IgD-negative memory B cell (primary cell): ENCODE data around the gene DYRK1B. TPM values are rescaled to one million over a fixed set of nuclear protein-coding genes. Genes with fewer than 3 reads are reported as not detected.
"Not testable (repeated sequence)": the region's sequence is repeated elsewhere in the genome, so short reads cannot be mapped to it uniquely, and the experiment has no call there.

ENCODE experiments used
- H3K27ac Mint-ChIP-seq, 3 donors: one replicate each; pipeline ENCODE4 v1.8.0; 2020 to 2022; ENCODE audit warnings: mild to moderate bottlenecking in 3 of 3, mixed read lengths in 3 of 3, moderate library complexity in 1 of 3
- H3K27me3 Mint-ChIP-seq: one replicate; pipeline ENCODE4 v1.8.0; 2021; ENCODE audit warnings: mixed read lengths
- H3K36me3 Mint-ChIP-seq: one replicate; pipeline ENCODE4 v1.8.0; 2020; ENCODE audit warnings: mild to moderate bottlenecking, mixed read lengths
- H3K4me1 Mint-ChIP-seq, 3 donors: one replicate each; pipeline ENCODE4 v1.8.0; 2020 to 2022; ENCODE audit warnings: mixed read lengths in 3 of 3, mild to moderate bottlenecking in 1 of 3
- H3K4me3 Mint-ChIP-seq, 4 donors: one replicate each; pipeline ENCODE4 v1.8.0; 2020 to 2022; ENCODE audit warnings: mild to moderate bottlenecking in 4 of 4, mixed read lengths in 4 of 4, moderate library complexity in 3 of 4
- H3K9me3 Mint-ChIP-seq, 3 donors: one replicate each; pipeline ENCODE4 v1.8.0; 2020 to 2021; ENCODE audit warnings: mixed read lengths in 3 of 3, mild to moderate bottlenecking in 1 of 3
- polyA plus RNA-seq: library from polyadenylated mRNA; unstranded; fragments of 300-500 nt; fragmentation: Illumina TruSeq; gene quantifications from one replicate; pipeline ENCODE4 v1.2.3, GENCODE V29; 2021

Gene DYRK1B
- 16.9 TPM for polyA plus RNA-seq

GRCh38 chr19:39833464-39834286, at the start of gene DYRK1B:
Gene DYRK1B (minus strand): TSS chr19:39834162. CDS start chr19:39831867, 2,295 bp downstream.
- Mint-ChIP-seq H3K27ac (peak within 1 kb of the TSS; percentile 70 to 95 (median 95)), H3K27me3 (no peaks in the 10 kb centered on the region), H3K36me3 (peaks cover 10% of the 10 kb centered on the region), H3K9me3 (no peaks in the 10 kb centered on the region), H3K4me1 (peaks cover 11 to 23% (median 20%) of the 10 kb centered on the region in 3 donors), H3K4me3 (peak within 1 kb of the TSS; percentile 61 to 92 (median 89))

DNA sequence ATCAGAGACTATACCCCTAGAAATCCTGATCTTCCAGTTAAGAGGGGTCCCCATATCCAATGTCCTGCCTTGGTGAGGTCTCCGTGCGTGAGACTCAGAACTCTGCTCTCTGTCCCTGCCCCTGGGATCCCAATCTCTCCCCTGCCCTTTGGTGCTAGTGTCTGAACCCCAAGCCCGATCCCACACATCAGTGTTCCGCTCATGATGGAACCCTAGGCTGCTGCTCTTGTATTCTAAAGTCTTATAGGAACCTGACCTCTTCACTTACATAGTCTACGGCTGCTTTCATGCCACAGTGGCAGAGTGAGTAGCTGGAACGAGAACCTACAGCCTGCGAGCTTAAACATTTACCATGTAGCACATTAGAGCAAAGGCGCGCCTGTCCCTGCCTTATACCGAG, 48.7 kb upstream of the DYRK1B start:
- H3K27me3 Mint-ChIP-seq, H3K9me3 Mint-ChIP-seq, H3K27ac Mint-ChIP-seq, H3K4me1 Mint-ChIP-seq, H3K4me3 Mint-ChIP-seq, H3K36me3 Mint-ChIP-seq: not testable (repeated sequence)

DNA sequence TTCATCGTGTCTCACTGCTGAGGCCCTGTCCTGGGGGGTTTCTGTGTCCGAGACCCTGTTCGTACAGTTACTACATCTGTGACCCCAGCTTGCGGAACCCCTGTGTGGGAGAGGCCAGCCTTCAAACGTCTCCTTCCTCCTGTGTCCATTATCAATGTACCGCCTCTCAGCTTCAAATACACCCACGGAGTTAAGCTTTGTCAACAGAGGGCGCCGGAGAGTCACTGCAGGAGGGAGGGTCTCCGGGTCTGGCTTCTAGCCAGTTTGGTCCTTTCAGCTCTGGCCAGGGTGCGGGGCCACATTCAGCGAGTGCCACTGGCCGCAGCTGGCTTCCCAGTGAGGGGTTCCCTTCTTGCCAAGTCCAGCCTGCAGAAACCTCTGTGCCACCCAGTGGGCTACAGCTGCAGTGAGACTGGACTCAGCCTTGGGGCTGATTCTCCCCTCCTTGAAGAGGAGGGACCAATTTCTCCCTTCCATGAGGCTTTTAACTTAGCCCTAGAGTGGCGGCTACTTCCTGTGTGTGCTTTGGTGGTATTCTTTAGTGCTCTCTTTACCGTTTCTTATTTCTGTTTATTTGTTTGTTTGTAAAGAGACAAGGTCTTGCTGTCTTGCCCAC, 47.6 kb upstream of the DYRK1B start:
- not testable (repeated sequence) for H3K27me3 Mint-ChIP-seq, H3K4me3 Mint-ChIP-seq, H3K4me1 Mint-ChIP-seq, H3K27ac Mint-ChIP-seq, H3K9me3 Mint-ChIP-seq, H3K36me3 Mint-ChIP-seq

DNA sequence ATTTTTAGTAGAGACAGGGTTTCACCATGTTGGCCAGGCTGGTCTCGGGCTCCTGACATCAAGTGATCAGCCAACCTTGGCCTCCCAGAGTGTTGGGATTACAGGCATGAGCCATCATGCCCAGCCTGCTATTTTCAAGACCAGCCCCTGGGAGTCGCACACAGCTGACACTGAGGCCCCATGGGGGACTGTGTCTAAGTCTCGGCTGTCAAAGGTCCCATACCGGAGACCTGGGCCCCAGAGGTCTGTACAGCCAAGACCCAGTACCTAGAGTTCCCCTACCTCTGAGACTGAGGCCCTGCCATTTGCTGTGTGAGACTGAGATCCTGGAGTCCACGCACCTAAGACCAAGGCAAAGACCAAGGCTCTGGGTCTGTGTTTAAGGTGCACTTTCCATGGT, 46.3 kb upstream of the DYRK1B start:
- H3K4me1 Mint-ChIP-seq, H3K36me3 Mint-ChIP-seq, H3K4me3 Mint-ChIP-seq, H3K27me3 Mint-ChIP-seq, H3K27ac Mint-ChIP-seq, H3K9me3 Mint-ChIP-seq: not testable (repeated sequence)

DNA sequence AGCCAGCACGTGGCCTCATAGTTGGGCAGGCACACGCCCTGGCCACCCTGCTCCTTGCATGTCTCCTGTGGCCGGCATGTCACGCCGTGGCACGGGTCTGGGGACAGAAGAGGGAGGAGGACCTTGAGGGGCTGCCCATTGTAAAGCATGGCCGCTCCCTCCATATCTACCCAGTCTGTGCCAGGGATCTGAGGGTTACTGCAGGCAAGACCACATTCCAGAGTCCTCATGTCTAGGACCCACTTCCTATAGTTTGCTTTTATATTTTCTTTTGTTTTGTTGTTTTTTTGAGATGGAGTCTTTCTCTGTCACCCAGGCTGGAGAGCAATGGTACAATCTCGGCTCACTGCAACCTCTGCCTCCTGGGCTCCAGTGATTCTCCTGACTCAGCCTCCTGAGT, 45.8 kb upstream of the DYRK1B start:
- H3K36me3 Mint-ChIP-seq, H3K27me3 Mint-ChIP-seq, H3K4me3 Mint-ChIP-seq: not testable (repeated sequence)

DNA sequence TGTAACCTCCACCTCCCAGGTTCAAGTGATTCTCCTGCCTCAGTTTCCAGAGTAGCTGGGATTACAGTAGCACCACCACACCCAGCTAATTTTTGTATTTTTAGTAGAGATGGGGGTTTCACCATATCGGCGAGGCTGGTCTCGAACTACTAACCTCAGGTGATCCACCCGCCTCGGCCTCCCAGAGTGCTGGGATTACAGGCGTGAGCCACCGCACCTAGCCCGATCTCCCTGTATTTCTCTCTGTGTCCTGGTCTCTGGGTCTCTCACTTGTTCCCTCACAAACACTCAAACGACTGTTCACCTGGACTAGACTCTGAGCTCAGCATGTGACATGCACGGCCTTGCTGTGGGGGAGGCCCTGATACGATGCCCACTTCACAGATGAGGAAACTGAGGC, 44.9 kb upstream of the DYRK1B start:
- H3K4me1 Mint-ChIP-seq, H3K27me3 Mint-ChIP-seq, H3K27ac Mint-ChIP-seq, H3K9me3 Mint-ChIP-seq, H3K4me3 Mint-ChIP-seq, H3K36me3 Mint-ChIP-seq: not testable (repeated sequence)

More for the DNA sequence above, 45.8 kb upstream of the DYRK1B start:
- not testable (repeated sequence) for H3K9me3 Mint-ChIP-seq, H3K27ac Mint-ChIP-seq, H3K4me1 Mint-ChIP-seq

- Mint-ChIP-seq H3K4me3 (no peak overlapping the region), H3K4me1 (peaks cover 0 to 2% (median 1%) of the 10 kb centered on the region in 3 donors), H3K27ac (no peak overlapping the region), H3K9me3 (no peaks in the 10 kb centered on the region), H3K36me3 (no peaks in the 10 kb centered on the region), H3K27me3 (no peaks in the 10 kb centered on the region)
Measured at GRCh38 chr19:39878398-39878797, 44.4 kb upstream of the DYRK1B start.

DNA sequence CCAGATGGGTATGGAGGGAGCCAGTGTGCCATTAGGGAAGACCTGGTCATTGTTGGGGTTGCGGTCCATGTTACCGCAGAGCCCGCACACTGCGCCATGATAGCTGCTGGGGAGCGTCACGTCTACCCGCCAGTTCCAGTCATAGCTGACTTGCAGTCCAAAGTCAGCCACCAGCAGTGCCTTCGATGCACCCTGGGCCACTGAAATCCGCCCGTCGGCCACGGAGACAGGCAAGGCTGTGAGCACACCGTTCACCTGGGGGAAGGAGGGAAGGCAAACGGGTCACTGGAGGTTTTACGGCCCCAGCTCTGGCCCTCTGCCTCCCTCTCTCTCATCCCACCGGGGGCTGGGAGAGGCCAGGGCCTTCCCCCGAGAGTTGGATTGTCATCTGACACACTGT, 44.0 kb upstream of the DYRK1B start:
- not testable (repeated sequence) for H3K4me1 Mint-ChIP-seq, H3K36me3 Mint-ChIP-seq, H3K27ac Mint-ChIP-seq, H3K27me3 Mint-ChIP-seq, H3K4me3 Mint-ChIP-seq, H3K9me3 Mint-ChIP-seq

- H3K36me3 Mint-ChIP-seq, H3K27me3 Mint-ChIP-seq, H3K9me3 Mint-ChIP-seq, H3K27ac Mint-ChIP-seq, H3K4me3 Mint-ChIP-seq, H3K4me1 Mint-ChIP-seq: not testable (repeated sequence)
Measured at GRCh38 chr19:39877488-39877887, 43.5 kb upstream of the DYRK1B start.

DNA sequence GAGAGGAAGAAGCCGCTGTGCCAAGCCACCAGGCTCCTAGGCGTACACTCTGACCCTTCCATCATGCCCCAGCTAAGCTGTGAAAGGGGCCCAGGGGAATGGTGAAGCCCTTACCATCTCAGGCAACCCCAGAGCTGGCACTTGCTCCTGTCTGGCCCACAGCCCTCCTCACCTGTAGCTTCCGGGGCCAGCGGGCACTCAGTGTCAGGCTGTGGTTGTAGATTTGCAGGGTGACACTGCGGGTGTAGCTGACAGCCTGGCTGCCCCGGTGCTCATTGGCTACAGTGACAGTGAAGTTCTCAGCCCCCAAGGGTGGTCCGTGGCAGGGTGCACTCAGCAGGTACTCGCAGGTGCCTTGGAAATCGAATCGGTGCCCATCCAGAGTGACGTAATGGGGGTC, 42.5 kb upstream of the DYRK1B start:
- H3K36me3 Mint-ChIP-seq, H3K4me3 Mint-ChIP-seq, H3K4me1 Mint-ChIP-seq, H3K27ac Mint-ChIP-seq, H3K27me3 Mint-ChIP-seq, H3K9me3 Mint-ChIP-seq: not testable (repeated sequence)

DNA sequence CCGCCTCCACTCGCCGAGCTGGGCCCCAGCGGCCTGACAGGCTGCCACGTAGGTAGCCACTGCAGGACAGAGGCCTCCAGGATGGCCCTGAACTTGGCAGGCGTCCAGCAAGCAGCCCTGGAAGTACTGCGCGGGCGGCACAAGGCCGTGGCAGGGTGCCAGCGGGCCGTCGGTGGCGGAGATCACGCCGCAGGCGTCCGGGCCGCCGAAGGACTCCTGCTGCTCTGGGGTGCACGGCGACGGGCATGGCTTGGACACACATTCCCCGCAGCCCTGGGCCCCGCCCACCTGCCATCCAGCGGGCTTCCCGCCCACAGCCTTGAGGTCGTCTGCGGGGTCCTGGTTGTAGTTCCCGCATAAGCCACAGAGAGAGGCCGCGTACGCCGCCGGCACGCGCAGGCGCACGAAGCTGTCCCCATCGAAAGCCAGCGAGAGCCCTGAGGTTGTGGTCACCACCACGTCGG, 41.5 kb upstream of the DYRK1B start:
- H3K4me3 Mint-ChIP-seq, H3K4me1 Mint-ChIP-seq, H3K36me3 Mint-ChIP-seq, H3K27ac Mint-ChIP-seq, H3K9me3 Mint-ChIP-seq, H3K27me3 Mint-ChIP-seq: not testable (repeated sequence)

GRCh38 chr19:39874404-39874803, 40.4 kb upstream of the DYRK1B start:
- no peaks in the 10 kb centered on the region for H3K36me3 Mint-ChIP-seq
- no peak overlapping the region for H3K27ac Mint-ChIP-seq

DNA sequence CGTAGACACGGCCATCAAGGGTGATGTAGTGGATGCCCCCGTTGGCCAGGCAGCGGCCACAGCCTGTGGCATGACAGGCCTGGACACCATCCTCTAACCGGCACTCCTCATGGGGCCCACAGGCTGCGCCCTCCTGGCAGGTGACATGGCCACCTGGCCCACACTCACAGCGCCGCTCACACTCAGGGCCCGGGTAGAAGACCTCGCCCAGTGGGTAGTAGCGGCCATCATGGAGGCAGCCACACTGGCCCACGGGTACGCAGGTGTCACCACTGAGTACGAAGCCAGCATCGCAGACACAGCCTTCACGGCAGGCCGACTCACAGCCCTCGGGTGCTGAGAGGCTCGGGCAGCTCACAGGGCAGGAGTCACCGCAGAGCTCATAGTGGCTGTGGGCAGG, 39.4 kb upstream of the DYRK1B start:
- no peak overlapping the region for H3K27ac Mint-ChIP-seq
- no peaks in the 10 kb centered on the region for H3K9me3 Mint-ChIP-seq
- H3K4me3 Mint-ChIP-seq: no peak overlapping the region
- no peaks in the 10 kb centered on the region for H3K36me3 Mint-ChIP-seq
- H3K4me1 Mint-ChIP-seq: no peaks in the 10 kb centered on the region
- H3K27me3 Mint-ChIP-seq: no peaks in the 10 kb centered on the region

More at GRCh38 chr19:39874404-39874803, 40.4 kb upstream of the DYRK1B start:
- Mint-ChIP-seq H3K9me3 (no peaks in the 10 kb centered on the region), H3K4me3 (no peak overlapping the region), H3K27me3 (no peaks in the 10 kb centered on the region), H3K4me1 (no peaks in the 10 kb centered on the region)

- Mint-ChIP-seq H3K9me3 (no peaks in the 10 kb centered on the region), H3K36me3 (no peaks in the 10 kb centered on the region), H3K27ac (no peak overlapping the region), H3K4me1 (no peaks in the 10 kb centered on the region), H3K4me3 (no peak overlapping the region), H3K27me3 (no peaks in the 10 kb centered on the region)
Measured at GRCh38 chr19:39871886-39872866, 38.2 kb upstream of the DYRK1B start.

DNA sequence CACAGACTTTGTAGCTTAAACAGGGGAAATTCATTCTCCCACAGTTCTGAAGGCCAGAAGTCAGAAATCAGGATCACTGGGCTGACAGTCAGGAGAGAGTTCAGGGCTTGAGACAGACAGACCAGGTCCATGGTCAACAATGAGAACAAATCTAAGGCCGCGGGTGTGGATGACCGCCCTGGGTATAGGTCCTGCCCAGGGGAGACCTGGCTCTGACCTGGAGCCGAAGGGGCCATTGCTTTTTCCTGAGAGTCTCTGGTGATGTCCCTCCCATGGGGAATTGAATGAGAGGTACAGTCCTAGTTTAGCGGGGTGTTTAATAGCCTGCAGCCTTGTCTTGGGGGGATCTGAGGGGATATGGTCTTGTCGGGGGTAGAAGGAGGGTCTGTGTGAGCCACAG, 37.4 kb upstream of the DYRK1B start:
- Mint-ChIP-seq H3K36me3 (no peaks in the 10 kb centered on the region), H3K27me3 (no peaks in the 10 kb centered on the region), H3K4me1 (no peaks in the 10 kb centered on the region), H3K27ac (no peak overlapping the region), H3K9me3 (no peaks in the 10 kb centered on the region), H3K4me3 (no peak overlapping the region)
